Keratinocyte (primary cell): ENCODE results near the gene C1QTNF12.

Source experiments
- EZH2 ChIP-seq: IDR thresholded peaks from one replicate; pipeline ENCODE4 v1.6.1; 2012; ENCODE audit warnings: inconsistent platforms, mild to moderate bottlenecking, low read length, moderate library complexity
- TF ChIP-seq, protein P1 (sequence below), 3 experiments: IDR thresholded peaks in 1 of 3; conservative IDR thresholded peaks in 1 of 3; optimal IDR thresholded peaks in 1 of 3; 2 replicates in 2 of 3; 3 replicates in 1 of 3; pipeline versions ENCODE3 to v1.5.1; 2011; ENCODE audit warnings: low read length in 3 of 3, mild to moderate bottlenecking in 3 of 3, moderate library complexity in 2 of 3, control low read depth in 1 of 3, inconsistent platforms in 1 of 3; ENCODE audit not compliant: insufficient read depth in 2 of 3; ENCODE audit errors: extremely low read depth in 1 of 3

DNA sequence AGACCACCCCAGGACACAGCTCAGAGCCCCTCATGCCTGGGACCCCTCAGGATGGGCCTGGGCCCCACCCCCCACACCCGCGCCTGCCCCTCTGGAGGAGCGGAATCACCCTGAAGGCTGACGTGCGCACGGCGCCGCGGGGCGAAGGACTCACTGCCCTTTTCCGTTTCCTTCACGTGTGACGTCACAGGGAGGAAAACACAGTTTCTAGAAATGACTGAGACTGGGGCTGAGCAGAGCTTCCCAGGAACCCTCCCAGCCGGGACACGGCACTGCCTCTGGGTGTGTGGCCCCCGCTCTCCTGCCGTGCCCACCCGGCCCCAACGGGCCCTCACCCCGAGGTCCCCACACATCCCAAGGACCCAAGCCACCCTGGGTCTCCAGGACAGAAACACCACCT, 27.2 kb downstream of the C1QTNF12 start:
- TF ChIP-seq, protein P1, sequence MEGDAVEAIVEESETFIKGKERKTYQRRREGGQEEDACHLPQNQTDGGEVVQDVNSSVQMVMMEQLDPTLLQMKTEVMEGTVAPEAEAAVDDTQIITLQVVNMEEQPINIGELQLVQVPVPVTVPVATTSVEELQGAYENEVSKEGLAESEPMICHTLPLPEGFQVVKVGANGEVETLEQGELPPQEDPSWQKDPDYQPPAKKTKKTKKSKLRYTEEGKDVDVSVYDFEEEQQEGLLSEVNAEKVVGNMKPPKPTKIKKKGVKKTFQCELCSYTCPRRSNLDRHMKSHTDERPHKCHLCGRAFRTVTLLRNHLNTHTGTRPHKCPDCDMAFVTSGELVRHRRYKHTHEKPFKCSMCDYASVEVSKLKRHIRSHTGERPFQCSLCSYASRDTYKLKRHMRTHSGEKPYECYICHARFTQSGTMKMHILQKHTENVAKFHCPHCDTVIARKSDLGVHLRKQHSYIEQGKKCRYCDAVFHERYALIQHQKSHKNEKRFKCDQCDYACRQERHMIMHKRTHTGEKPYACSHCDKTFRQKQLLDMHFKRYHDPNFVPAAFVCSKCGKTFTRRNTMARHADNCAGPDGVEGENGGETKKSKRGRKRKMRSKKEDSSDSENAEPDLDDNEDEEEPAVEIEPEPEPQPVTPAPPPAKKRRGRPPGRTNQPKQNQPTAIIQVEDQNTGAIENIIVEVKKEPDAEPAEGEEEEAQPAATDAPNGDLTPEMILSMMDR (optimal IDR thresholded peaks at IDR 0.05 in 1 of 3, IDR thresholded peaks at IDR 0.05 in 1 of 3, conservative IDR thresholded peaks at IDR 0.05 in 1 of 3; ENCODE audit: extremely low read depth in 1 of 3, insufficient read depth in 2 of 3, low read length in 3 of 3) = no peak
- no peak for TF ChIP-seq EZH2
